NCI-H748 (cell line): Measurements from ENCODE around the gene KIRREL3.

Experiments
- DNase-seq: peaks from one replicate; lab custom pipeline; 2025; ENCODE audit not compliant: unreplicated experiment; lab: John Stamatoyannopoulos, UW

KIRREL3 gene

DNA sequence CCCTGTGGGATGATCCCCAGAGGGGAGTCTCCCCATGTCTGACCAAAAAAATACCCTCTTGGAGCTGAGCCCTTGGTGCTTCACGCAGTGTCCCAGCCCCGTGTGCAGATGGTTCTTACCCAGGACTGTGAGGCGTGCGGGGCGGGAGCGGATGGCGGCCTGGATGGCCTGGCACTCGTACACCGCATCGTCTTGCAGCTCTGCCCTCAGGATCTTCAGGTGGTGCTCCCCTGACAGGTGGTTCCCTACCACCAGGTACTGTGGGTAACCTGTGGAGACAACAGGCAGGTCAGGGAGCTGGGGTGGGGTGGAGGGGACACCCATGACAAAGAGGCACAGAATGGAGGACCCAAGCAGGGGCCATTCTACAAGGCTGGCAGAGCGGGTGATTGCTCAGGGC lies 479.4 kb downstream of the KIRREL3 start:
- DNase-seq, result no peak

- DNase-seq, result no peak
These were observed 480.5 kb downstream of the KIRREL3 start for GRCh38 chr11:126519764-126520734.

DNA sequence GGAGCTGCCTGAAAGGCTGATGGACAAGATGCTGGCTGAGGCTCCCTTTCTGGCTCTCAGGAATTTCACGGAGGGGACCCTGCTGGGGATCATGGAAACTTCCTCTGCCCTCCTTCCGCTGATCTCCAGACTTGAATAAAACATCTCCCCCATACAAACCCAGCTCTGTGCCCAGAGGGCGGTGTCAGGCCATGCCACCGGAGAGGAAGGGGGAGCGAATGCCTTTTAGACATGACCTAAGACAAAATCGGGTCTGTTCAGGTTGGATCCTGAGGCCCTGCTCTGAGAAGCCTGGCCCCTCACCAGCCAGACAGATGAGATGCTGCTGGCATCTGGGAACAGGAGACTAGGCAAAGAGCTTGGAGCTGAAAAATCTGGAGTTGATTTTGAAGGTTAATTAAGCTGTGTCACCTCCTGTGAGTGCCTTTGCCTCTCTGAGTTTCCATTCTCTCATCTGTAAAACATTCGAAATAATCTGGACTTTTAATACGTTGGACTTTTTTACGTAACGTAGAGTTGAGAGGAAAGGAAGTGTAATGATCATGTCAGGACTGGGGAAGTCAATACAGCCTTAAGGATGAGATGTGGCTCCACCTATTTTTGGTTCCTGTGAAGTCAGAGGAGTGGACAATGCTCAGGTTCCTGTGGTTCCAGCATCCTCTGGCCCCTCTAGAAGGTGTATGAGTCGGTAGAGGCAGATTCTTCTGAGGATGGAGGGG lies 481.4 kb downstream of the KIRREL3 start:
- no peak for DNase-seq

DNA sequence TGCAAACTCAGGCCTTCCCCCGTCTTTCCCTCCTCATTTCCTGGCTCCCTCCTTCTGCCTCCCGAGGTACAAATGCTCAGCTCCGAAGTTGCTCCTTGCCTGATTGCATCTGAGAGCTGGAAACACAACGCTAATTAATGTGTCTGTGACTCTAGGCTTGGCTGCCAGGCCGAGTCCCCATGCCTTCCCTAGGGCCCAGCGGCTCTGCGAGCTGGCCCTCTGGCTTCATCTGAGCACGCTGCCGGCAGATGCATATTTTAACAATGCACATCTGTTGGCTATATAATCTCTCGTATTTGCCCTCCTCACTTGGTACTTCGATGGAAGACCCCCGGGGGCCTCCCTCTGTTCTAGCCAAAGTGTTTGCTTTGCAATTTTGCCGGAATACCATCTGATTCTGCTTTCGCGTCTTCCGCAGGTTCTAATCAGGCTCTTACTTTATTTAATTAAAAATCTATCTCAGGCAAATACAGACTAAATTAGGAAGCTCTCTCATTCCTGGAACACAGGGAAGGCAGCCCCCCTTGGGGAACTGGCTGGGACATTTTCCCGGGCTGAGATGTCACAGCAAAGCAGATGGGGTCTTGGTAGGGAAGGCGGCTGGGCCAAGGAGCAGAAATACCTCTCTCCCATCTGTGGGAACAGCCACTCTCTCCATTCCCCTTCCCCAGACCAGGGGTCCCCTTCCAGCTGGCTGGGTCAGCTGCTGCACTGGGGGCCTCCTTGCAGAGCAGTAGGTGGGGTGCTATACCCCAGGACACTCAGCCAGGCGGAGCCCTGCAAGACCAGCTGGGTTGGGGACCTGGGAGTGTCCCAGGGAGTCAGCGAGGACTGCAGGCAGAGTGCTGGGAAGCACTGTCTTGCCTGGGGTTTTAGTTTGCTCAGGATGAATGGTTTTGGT lies 482.2 kb downstream of the KIRREL3 start:
- DNase-seq, result no peak

GRCh38 chr11:126515501-126515900 lies 485.1 kb downstream of the KIRREL3 start:
- DNase-seq, result no peak

- no peak for DNase-seq
These were observed 486.4 kb downstream of the KIRREL3 start for GRCh38 chr11:126514061-126514693.

GRCh38 chr11:126512741-126513715 lies 487.5 kb downstream of the KIRREL3 start:
- DNase-seq, result no peak

DNA sequence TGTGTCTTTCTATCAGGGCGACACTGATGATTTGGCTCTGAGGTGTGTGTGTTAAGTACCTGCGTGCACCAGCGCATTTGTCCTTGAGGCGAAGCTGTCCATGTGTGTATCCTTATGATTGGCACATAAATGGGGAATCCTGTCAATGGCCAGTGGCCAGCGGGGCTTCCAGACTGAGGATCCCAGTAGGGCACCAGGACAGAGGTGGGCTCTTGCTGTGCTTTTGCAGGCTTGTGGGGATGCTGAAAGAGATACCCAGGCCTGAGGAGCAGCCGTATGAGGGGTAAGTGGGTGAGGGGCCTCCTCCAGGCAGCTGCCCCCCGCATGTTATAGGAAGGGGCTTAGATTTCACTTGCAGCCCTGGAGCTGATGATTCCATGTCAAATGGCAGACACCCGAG lies 488.3 kb downstream of the KIRREL3 start:
- no peak for DNase-seq

- no peak for DNase-seq
These were observed 489.0 kb downstream of the KIRREL3 start for GRCh38 chr11:126511475-126512115.

DNA sequence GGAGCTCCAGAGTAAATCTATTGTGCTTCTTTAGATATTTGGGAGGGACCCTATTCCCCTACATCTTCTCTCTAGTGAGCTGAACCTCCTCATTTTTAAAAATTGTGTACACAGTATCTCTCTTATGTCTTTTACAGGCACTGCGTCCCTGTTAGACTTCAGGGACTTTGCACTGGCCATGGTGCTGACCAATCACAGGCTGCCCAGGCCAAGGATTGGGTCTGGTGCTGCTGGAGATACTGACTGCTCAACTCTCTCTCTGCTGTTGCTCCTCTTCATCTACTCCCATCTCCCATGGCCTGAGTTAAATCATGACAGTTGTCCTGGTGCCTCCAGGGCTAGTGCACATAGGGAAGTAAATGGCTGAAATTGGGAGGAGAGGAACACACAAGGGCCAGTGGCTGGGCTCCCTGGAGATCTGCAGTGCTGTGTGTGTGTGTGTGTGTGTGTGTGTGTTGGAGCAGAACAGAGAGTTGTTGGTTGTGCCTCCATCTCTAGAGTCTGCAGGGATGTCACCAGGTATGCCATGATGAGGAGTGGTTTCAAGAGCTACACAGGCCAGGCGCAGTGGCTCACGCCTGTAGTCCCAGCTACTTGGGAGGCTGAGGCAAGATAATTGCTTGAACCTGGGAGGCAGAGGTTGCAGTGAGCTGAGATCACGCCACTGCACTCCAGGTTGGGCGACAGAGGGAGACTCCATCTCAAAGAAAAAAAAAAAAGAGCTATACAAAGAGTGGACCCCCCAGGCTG lies 489.8 kb downstream of the KIRREL3 start:
- no peak for DNase-seq

DNA sequence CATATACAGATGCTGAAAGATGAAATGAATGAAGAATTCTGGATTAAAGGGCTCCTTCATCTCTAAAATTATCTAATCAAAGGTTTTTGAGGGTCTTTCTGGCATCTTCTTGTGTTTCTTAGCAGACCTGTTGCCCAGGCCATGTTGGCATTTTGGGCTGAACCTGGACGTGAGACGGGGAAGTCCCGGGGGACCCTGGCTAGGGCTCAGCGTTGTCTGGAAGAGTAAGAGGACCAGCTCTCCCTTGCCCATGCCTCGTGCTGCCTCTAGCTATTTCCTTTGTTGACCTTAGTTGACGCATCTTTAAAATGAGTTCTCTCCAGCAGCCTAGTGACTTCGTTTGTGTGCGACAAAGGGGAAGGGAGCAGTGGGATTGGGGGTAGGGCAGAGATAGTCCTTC lies 492.9 kb downstream of the KIRREL3 start:
- no peak for DNase-seq

DNA sequence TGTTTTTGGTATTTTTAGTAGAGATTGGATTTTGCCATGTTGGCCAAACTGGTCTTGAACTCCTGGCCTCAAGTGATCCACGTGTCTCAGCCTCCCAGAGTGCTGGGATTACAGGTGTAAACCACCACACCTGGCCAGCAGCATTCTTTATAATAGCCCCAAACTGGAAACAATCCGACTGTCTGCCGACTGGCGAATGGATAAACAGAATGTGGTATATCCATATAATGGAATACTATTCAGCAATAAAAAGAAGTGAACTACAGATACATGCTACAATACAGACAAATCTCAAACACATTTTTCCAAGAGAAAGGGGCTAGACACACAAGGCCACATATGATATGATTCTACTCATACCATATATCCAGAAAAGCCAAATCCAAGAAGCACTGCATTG lies 493.8 kb downstream of the KIRREL3 start:
- no peak for DNase-seq

GRCh38 chr11:126502982-126503381 lies 497.6 kb downstream of the KIRREL3 start:
- no peak for DNase-seq

- DNase-seq, result no peak
These were observed 498.4 kb downstream of the KIRREL3 start for GRCh38 chr11:126502159-126502558.

DNA sequence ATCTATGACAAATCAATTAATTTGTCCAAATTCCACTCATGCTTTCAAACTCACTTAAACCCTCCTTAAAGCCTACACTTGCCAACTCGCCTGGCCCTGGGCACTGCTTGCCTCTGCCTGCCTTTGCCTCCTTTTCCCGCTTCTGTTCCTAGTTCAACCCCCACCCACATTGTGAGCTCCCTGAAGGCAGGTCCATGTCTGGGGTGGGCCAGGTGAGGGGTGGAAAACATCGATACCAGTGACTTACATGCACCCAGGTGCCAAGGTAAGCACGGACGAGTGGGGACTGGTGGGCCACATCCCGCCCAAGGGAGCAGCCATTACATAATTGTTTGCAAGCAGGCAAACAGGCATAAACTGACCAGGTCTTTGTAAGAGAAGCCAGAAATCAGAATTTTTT lies 498.9 kb downstream of the KIRREL3 start:
- no peak for DNase-seq

DNA sequence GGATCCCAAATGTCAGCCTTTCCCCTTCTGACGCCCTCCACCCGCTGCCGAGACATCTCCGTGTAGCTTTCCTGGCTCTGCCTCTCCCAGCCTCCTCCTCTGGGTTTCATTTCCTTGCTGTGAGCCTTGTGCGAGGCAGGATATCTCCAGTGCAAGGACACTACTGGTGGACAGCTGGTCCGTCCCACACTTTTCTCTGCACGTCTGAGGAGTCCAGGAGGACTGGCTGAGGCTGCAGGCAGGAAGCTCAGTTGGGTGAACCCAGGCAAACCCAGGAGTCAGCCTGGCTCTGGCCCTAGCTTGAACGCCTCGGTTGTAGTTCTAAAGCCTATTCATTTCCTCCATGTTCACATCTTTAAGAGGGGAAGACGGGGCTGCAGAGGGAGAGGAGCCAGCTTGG lies 499.6 kb downstream of the KIRREL3 start:
- DNase-seq, result no peak

GRCh38 chr11:126499131-126499752 lies 501.3 kb downstream of the KIRREL3 start:
- no peak for DNase-seq

- no peak for DNase-seq
These were observed 502.3 kb downstream of the KIRREL3 start for GRCh38 chr11:126498281-126498680.
